Measurements from ENCODE around the gene AGBL1.

DNA sequence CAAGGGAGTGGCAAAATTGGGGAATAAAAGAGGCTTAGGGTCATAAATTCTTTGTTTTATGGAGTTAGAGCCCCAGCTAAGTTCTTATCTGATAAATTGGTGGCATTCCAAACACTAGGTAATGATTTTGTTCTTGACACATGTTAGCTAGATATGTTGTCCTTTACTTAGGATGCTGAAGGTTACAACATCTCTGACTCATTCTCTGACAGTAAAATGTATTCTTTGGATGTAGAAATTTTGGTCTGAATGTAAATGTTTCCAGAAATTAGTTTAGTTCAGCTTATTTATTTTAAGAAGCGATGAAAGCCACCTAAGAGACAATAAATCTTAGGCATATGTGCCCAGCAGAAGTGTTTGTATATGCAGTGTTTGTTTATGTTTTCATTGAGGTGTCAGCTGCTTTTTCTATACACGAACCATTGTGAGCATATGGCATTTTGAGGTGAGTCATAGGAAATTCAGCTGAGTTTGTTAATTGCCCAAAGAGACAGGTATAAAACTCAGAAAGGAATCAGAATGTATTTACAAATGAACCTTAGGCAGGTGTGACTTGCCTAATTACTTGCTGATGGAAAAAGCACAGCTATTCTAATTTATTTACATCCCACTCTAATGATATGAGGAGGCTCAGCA, 247.7 kb downstream of the AGBL1 start:
- TF ChIP-seq, protein P1, sequence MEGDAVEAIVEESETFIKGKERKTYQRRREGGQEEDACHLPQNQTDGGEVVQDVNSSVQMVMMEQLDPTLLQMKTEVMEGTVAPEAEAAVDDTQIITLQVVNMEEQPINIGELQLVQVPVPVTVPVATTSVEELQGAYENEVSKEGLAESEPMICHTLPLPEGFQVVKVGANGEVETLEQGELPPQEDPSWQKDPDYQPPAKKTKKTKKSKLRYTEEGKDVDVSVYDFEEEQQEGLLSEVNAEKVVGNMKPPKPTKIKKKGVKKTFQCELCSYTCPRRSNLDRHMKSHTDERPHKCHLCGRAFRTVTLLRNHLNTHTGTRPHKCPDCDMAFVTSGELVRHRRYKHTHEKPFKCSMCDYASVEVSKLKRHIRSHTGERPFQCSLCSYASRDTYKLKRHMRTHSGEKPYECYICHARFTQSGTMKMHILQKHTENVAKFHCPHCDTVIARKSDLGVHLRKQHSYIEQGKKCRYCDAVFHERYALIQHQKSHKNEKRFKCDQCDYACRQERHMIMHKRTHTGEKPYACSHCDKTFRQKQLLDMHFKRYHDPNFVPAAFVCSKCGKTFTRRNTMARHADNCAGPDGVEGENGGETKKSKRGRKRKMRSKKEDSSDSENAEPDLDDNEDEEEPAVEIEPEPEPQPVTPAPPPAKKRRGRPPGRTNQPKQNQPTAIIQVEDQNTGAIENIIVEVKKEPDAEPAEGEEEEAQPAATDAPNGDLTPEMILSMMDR (IDR thresholded peaks at IDR 0.05): no peak
- no peak for TF ChIP-seq EZH2 (IDR thresholded peaks at IDR 0.05; ENCODE audit: borderline replicate concordance, insufficient read depth, low read depth, low read length, poor library complexity, severe bottlenecking)

Measured in B cell (primary cell).